NCI-H226 (cell line): ENCODE results near the gene KCNQ4.

Source experiments
- DNase-seq: peaks from one replicate; pipeline ENCODE4 v3.0.0-alpha.2; 2015

Gene KCNQ4

GRCh38 chr1:40823345-40823744, 39.8 kb downstream of the KCNQ4 start:
- no peak for DNase-seq

GRCh38 chr1:40823983-40824382, 40.4 kb downstream of the KCNQ4 start:
- DNase-seq: no peak

- no peak for DNase-seq
These were observed 41.2 kb downstream of the KCNQ4 start for GRCh38 chr1:40824591-40825434.

- DNase-seq: no peak
These were observed 41.8 kb downstream of the KCNQ4 start for GRCh38 chr1:40825435-40825788.

GRCh38 chr1:40825996-40826395, 42.4 kb downstream of the KCNQ4 start:
- no peak for DNase-seq

GRCh38 chr1:40829631-40830245, 46.2 kb downstream of the KCNQ4 start:
- no peak for DNase-seq

- no peak for DNase-seq
These were observed 46.9 kb downstream of the KCNQ4 start for GRCh38 chr1:40830419-40830943.

- no peak for DNase-seq
These were observed 47.6 kb downstream of the KCNQ4 start for GRCh38 chr1:40831001-40831732.

GRCh38 chr1:40833979-40834378, 50.4 kb downstream of the KCNQ4 start:
- no peak for DNase-seq

GRCh38 chr1:40834968-40835545, 51.5 kb downstream of the KCNQ4 start:
- no peak for DNase-seq

- DNase-seq: no peak
These were observed 52.7 kb downstream of the KCNQ4 start for GRCh38 chr1:40836283-40836682.

- DNase-seq: no peak
These were observed 54.0 kb downstream of the KCNQ4 start for GRCh38 chr1:40837601-40838000.

- DNase-seq: no peak
These were observed 54.7 kb downstream of the KCNQ4 start for GRCh38 chr1:40838045-40838979.

GRCh38 chr1:40838980-40839942, 55.7 kb downstream of the KCNQ4 start:
- DNase-seq: no peak

- DNase-seq: no peak
These were observed 56.4 kb downstream of the KCNQ4 start for GRCh38 chr1:40839943-40840335.

- DNase-seq: no peak
These were observed 57.1 kb downstream of the KCNQ4 start for GRCh38 chr1:40840526-40841323.

- DNase-seq: no peak
These were observed 58.0 kb downstream of the KCNQ4 start for GRCh38 chr1:40841602-40842001.

GRCh38 chr1:40842207-40842606, 58.6 kb downstream of the KCNQ4 start:
- no peak for DNase-seq

GRCh38 chr1:40842691-40843090, 59.1 kb downstream of the KCNQ4 start:
- DNase-seq: no peak

- DNase-seq: no peak
These were observed 60.5 kb downstream of the KCNQ4 start for GRCh38 chr1:40844079-40844478.
